CD14-positive monocyte (primary cell): ENCODE data around the gene MLN. TPM values are rescaled to one million over a fixed set of nuclear protein-coding genes. Genes with fewer than 3 reads are reported as not detected.

Source experiments
- DNase-seq, 3 donors: peaks; one replicate each; pipeline ENCODE4 v3.0.0-alpha.2; 2011 to 2022
- H2AFZ ChIP-seq: 2 replicates; pipeline ENCODE4 v1.6.0; 2012; ENCODE audit warnings: mild to moderate bottlenecking, low read depth, low read length, inconsistent platforms; ENCODE audit not compliant: insufficient read depth, poor library complexity, severe bottlenecking
- H3K27ac ChIP-seq, 2 donors: 1 replicate in 1 of 2; 2 replicates in 1 of 2; pipeline ENCODE4 v1.5.1; 2012 to 2013; ENCODE audit warnings: low read length in 2 of 2, control low read depth in 1 of 2, inconsistent platforms in 1 of 2, low read depth in 1 of 2, mild to moderate bottlenecking in 1 of 2
- H3K27me3 ChIP-seq, 2 donors: one replicate each; pipeline versions ENCODE4 v1.6.0 to v1.6.1; 2011 to 2013; ENCODE audit warnings: low read length in 2 of 2; ENCODE audit not compliant: control insufficient read depth in 2 of 2, insufficient read depth in 2 of 2
- H3K36me3 ChIP-seq, 2 donors: replicated peaks in 1 of 2; 1 replicate in 1 of 2; 2 replicates in 1 of 2; pipeline versions ENCODE4 v1.5.1 to v1.6.1; 2012 to 2013; ENCODE audit warnings: low read length in 2 of 2, control low read depth in 1 of 2, inconsistent platforms in 1 of 2, mild to moderate bottlenecking in 1 of 2; ENCODE audit not compliant: insufficient read depth in 2 of 2, control insufficient read depth in 1 of 2
- H3K4me1 ChIP-seq, 2 donors: 1 replicate in 1 of 2; 2 replicates in 1 of 2; pipeline versions ENCODE4 v1.5.1 to v1.6.1; 2012 to 2013; ENCODE audit warnings: low read length in 2 of 2, control low read depth in 1 of 2, inconsistent platforms in 1 of 2, mild to moderate bottlenecking in 1 of 2, moderate library complexity in 1 of 2; ENCODE audit not compliant: insufficient read depth in 2 of 2, control insufficient read depth in 1 of 2
- H3K4me2 ChIP-seq: replicated peaks from 2 replicates; pipeline ENCODE3; 2012; ENCODE audit warnings: low read length, moderate library complexity, mild to moderate bottlenecking; ENCODE audit not compliant: poor library complexity, severe bottlenecking; ENCODE audit errors: extremely low read depth
- H3K4me3 ChIP-seq, 3 experiments: fragments of 200-600 bp in 1 of 3; sonication (generic) in 1 of 3; replicated peaks in 1 of 3; 1 replicate in 2 of 3; 2 replicates in 1 of 3; pipeline ENCODE4 v1.5.1; 2011 to 2013; ENCODE audit warnings: low read length in 3 of 3, mild to moderate bottlenecking in 3 of 3, control low read depth in 2 of 3, low read depth in 2 of 3, inconsistent platforms in 1 of 3, moderate library complexity in 1 of 3
- H3K79me2 ChIP-seq: 2 replicates; pipeline ENCODE4 v1.6.0; 2012; ENCODE audit warnings: mild to moderate bottlenecking, control low read depth, inconsistent platforms, low read length, moderate library complexity; ENCODE audit not compliant: insufficient read depth
- H3K9ac ChIP-seq: 2 replicates; pipeline ENCODE4 v1.6.0; 2017; ENCODE audit warnings: low read length, mild to moderate bottlenecking; ENCODE audit not compliant: insufficient read depth, poor library complexity, severe bottlenecking
- H3K9me3 ChIP-seq, 2 donors: replicated peaks in 1 of 2; 1 replicate in 1 of 2; 2 replicates in 1 of 2; pipeline versions ENCODE4 v1.5.1 to v1.6.1; 2012 to 2013; ENCODE audit warnings: low read length in 2 of 2, control low read depth in 1 of 2; ENCODE audit not compliant: control insufficient read depth in 1 of 2, insufficient read depth in 1 of 2
- H4K20me1 ChIP-seq: 2 replicates; pipeline ENCODE4 v1.6.0; 2012; ENCODE audit warnings: mild to moderate bottlenecking, low read length, control low read depth, moderate library complexity; ENCODE audit not compliant: insufficient read depth
- H3K27ac Mint-ChIP-seq, 7 donors: one replicate each; pipeline ENCODE4 v1.8.0; 2020; ENCODE audit warnings: mild to moderate bottlenecking in 7 of 7, mixed read lengths in 7 of 7, moderate library complexity in 6 of 7, inconsistent platforms in 2 of 7
- H3K27me3 Mint-ChIP-seq, 3 donors: one replicate each; pipeline ENCODE4 v1.8.0; 2021 to 2022; ENCODE audit warnings: low read depth in 3 of 3, mild to moderate bottlenecking in 3 of 3, mixed read lengths in 3 of 3, moderate library complexity in 3 of 3, inconsistent platforms in 1 of 3
- H3K36me3 Mint-ChIP-seq, 2 donors: one replicate each; pipeline ENCODE4 v1.8.0; 2020; ENCODE audit warnings: mixed read lengths in 2 of 2, inconsistent platforms in 1 of 2, mild to moderate bottlenecking in 1 of 2
- H3K4me1 Mint-ChIP-seq: one replicate; pipeline ENCODE4 v1.8.0; 2020; ENCODE audit warnings: mild to moderate bottlenecking, mixed read lengths
- H3K4me3 Mint-ChIP-seq, 2 donors: one replicate each; pipeline ENCODE4 v1.8.0; 2020; ENCODE audit warnings: mild to moderate bottlenecking in 2 of 2, mixed read lengths in 2 of 2, moderate library complexity in 1 of 2
- H3K9me3 Mint-ChIP-seq, 7 donors: one replicate each; pipeline ENCODE4 v1.8.0; 2020 to 2022; ENCODE audit warnings: mixed read lengths in 7 of 7, mild to moderate bottlenecking in 6 of 7, moderate library complexity in 6 of 7, inconsistent platforms in 2 of 7
- WGBS: methylation state at CpG from one replicate; pipeline ENCODE4 v1.1.5; 2013; ENCODE audit warnings: missing lambda C conversion rate; ENCODE audit not compliant: insufficient coverage; 5-methylcytosine and 5-hydroxymethylcytosine counted together
- intact Hi-C, 2 donors: fragments of 100-400 bp; cut with micrococcal nuclease; formaldehyde crosslinking; loops; one replicate each; pipeline versions ENCODE4 v1.15.0 to v1.15.1; 2023
- polyA plus RNA-seq, 3 donors: library from polyadenylated mRNA; depleted of rRNA in 1 of 3; unstranded in 2 of 3; stranded (reverse) in 1 of 3; fragments of 300-500 nt in 2 of 3; fragments of >200 nt in 1 of 3; fragmentation: Illumina TruSeq in 2 of 3; gene quantifications; 1 replicate in 2 of 3; 2 replicates in 1 of 3; pipeline ENCODE4 v1.2.3, GENCODE V29; 2012 to 2021
- TF ChIP-seq, protein P1 (sequence below): fragments of 200-600 bp; IDR thresholded peaks from one replicate; pipeline ENCODE4 v1.8.0; 2022; ENCODE audit warnings: antibody characterized with exemption, mild to moderate bottlenecking

Gene MLN
- polyA plus RNA-seq, 3 donors = not detected

DNA sequence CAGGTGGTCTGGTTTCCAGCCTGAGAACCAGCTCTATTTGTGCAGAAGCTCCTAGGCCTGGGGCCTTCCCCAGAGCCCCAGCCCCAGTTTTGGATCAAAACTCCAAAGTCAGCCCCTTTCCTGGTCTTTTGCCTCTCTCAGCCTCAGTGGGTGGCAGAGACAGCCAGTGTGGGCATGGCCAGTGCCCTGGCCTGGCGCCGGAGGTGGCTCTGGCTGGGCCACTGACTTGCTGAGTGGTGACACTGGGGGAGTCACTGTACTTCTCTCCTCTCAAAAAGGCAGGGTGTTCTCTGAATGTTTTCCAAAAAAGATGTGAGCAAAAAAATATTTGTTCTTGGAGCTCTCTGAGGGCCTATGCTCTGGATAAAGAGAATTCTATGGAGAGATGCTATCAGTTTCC is 20.0 kb upstream of the MLN start:
- Histone ChIP-seq H4K20me1 (no peaks in the 10 kb centered on the region), H2AFZ (no peak overlapping the region), H3K4me1 (no peaks in the 10 kb centered on the region), H3K27me3 (peaks cover 0 to 3% of the 10 kb centered on the region in 2 donors), H3K27ac (no peak overlapping the region), H3K4me3 (no peak overlapping the region), H3K9ac (no peak overlapping the region), H3K4me2 (no peak overlapping the region), H3K9me3 (no peaks in the 10 kb centered on the region), H3K79me2 (no peaks in the 10 kb centered on the region), H3K36me3 (no peaks in the 10 kb centered on the region)
- Mint-ChIP-seq H3K27ac (no peak overlapping the region), H3K4me1 (peaks cover 3% of the 10 kb centered on the region), H3K9me3 (no peaks in the 10 kb centered on the region), H3K4me3 (no peak overlapping the region), H3K36me3 (no peaks in the 10 kb centered on the region), H3K27me3 (peaks cover 5 to 12% (median 9%) of the 10 kb centered on the region in 3 donors)
- TF ChIP-seq, protein P1, sequence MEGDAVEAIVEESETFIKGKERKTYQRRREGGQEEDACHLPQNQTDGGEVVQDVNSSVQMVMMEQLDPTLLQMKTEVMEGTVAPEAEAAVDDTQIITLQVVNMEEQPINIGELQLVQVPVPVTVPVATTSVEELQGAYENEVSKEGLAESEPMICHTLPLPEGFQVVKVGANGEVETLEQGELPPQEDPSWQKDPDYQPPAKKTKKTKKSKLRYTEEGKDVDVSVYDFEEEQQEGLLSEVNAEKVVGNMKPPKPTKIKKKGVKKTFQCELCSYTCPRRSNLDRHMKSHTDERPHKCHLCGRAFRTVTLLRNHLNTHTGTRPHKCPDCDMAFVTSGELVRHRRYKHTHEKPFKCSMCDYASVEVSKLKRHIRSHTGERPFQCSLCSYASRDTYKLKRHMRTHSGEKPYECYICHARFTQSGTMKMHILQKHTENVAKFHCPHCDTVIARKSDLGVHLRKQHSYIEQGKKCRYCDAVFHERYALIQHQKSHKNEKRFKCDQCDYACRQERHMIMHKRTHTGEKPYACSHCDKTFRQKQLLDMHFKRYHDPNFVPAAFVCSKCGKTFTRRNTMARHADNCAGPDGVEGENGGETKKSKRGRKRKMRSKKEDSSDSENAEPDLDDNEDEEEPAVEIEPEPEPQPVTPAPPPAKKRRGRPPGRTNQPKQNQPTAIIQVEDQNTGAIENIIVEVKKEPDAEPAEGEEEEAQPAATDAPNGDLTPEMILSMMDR = no peak
- no CpG with 5 or more reads among the region's 2 CpGs for WGBS
- DNase-seq = no peak
- intact Hi-C loops = no loop called here

- Histone ChIP-seq H3K27me3 (peaks cover 0 to 3% of the 10 kb centered on the region in 2 donors), H4K20me1 (no peaks in the 10 kb centered on the region), H3K9me3 (no peaks in the 10 kb centered on the region), H3K27ac (no peak overlapping the region), H3K4me3 (no peak overlapping the region), H2AFZ (no peak overlapping the region), H3K79me2 (no peaks in the 10 kb centered on the region), H3K36me3 (no peaks in the 10 kb centered on the region), H3K4me1 (no peaks in the 10 kb centered on the region), H3K4me2 (no peak overlapping the region), H3K9ac (no peak overlapping the region)
- DNase-seq = no peak
- WGBS = 86% methylated on average over 8 of the region's 10 CpGs
- intact Hi-C loops = no loop called here
- TF ChIP-seq, protein P1 = no peak
- Mint-ChIP-seq H3K4me3 (no peak overlapping the region), H3K4me1 (peaks cover 3% of the 10 kb centered on the region), H3K36me3 (no peaks in the 10 kb centered on the region), H3K9me3 (no peaks in the 10 kb centered on the region), H3K27me3 (peaks cover 4 to 14% (median 7%) of the 10 kb centered on the region in 3 donors), H3K27ac (no peak overlapping the region)
Observed at GRCh38 chr6:33822575-33823395, 19.0 kb upstream of the MLN start.
